NCI-H146 treated with DMSO at 0.1 percent for 48 hours (cell line): ENCODE results near the gene GNG12.

Experiments used
- DNase-seq: peaks from one replicate; lab custom pipeline; 2025; ENCODE audit not compliant: unreplicated experiment; lab: John Stamatoyannopoulos, UW

GNG12 gene

GRCh38 chr1:67843331-67843730 is 10.1 kb upstream of the GNG12 start:
- no peak for DNase-seq

GRCh38 chr1:67840449-67840848 is 7.2 kb upstream of the GNG12 start:
- no peak for DNase-seq

GRCh38 chr1:67839826-67840225 is 6.6 kb upstream of the GNG12 start:
- no peak for DNase-seq

GRCh38 chr1:67838180-67838910 is 5.1 kb upstream of the GNG12 start:
- no peak for DNase-seq

GRCh38 chr1:67836769-67837168 is 3.5 kb upstream of the GNG12 start:
- no peak for DNase-seq

GRCh38 chr1:67835663-67836452 is 2.6 kb upstream of the GNG12 start:
- DNase-seq: no peak

- DNase-seq: no peak
Measured at GRCh38 chr1:67834246-67834877, 1.1 kb upstream of the GNG12 start.

- DNase-seq: no peak
Measured at GRCh38 chr1:67833602-67833940, 304 bp upstream of the GNG12 start.

GRCh38 chr1:67831850-67832513 is 1.3 kb downstream of the GNG12 start:
- peak; percentile 56 for DNase-seq

GRCh38 chr1:67830928-67831830 is 2.1 kb downstream of the GNG12 start:
- DNase-seq: no peak

- DNase-seq: no peak
Measured at GRCh38 chr1:67830226-67830625, 3.0 kb downstream of the GNG12 start.

GRCh38 chr1:67827688-67828087 is 5.6 kb downstream of the GNG12 start:
- DNase-seq: no peak

- DNase-seq: no peak
Measured at GRCh38 chr1:67825591-67825990, 7.7 kb downstream of the GNG12 start.

GRCh38 chr1:67824766-67825165 is 8.5 kb downstream of the GNG12 start:
- DNase-seq: peak; percentile 52

GRCh38 chr1:67823615-67824014 is 9.7 kb downstream of the GNG12 start:
- DNase-seq: no peak

GRCh38 chr1:67821263-67821662 is 12.0 kb downstream of the GNG12 start:
- DNase-seq: no peak

- DNase-seq: no peak
Measured at GRCh38 chr1:67818725-67819301, 14.5 kb downstream of the GNG12 start.

GRCh38 chr1:67818162-67818561 is 15.1 kb downstream of the GNG12 start:
- DNase-seq: no peak

GRCh38 chr1:67817319-67817718 is 15.9 kb downstream of the GNG12 start:
- no peak for DNase-seq

GRCh38 chr1:67816506-67816905 is 16.8 kb downstream of the GNG12 start:
- no peak for DNase-seq
